Subcutaneous adipose tissue (tissue), 4 donors: ENCODE data around the gene GNG11. TPM values are rescaled to one million over a fixed set of nuclear protein-coding genes. Genes with fewer than 3 reads are reported as not detected.

Source experiments
- total RNA-seq, 4 donors: library from RNA; depleted of rRNA; stranded (reverse); fragments of >200 nt; gene quantifications; one replicate each; pipeline ENCODE4 v1.1.0, GENCODE V29; 2016
- TF ChIP-seq, protein P1 (sequence below): fragments of 450-650 bp; IDR thresholded peaks from one replicate; pipeline ENCODE4 v1.5.1; 2016; ENCODE audit warnings: low read depth, mild to moderate bottlenecking, control low read depth, antibody characterized with exemption, moderate library complexity

Gene GNG11
- total RNA-seq, 4 donors from 2014 or later: 30.8 to 62.4 (median 43.2) TPM

- TF ChIP-seq, protein P1, sequence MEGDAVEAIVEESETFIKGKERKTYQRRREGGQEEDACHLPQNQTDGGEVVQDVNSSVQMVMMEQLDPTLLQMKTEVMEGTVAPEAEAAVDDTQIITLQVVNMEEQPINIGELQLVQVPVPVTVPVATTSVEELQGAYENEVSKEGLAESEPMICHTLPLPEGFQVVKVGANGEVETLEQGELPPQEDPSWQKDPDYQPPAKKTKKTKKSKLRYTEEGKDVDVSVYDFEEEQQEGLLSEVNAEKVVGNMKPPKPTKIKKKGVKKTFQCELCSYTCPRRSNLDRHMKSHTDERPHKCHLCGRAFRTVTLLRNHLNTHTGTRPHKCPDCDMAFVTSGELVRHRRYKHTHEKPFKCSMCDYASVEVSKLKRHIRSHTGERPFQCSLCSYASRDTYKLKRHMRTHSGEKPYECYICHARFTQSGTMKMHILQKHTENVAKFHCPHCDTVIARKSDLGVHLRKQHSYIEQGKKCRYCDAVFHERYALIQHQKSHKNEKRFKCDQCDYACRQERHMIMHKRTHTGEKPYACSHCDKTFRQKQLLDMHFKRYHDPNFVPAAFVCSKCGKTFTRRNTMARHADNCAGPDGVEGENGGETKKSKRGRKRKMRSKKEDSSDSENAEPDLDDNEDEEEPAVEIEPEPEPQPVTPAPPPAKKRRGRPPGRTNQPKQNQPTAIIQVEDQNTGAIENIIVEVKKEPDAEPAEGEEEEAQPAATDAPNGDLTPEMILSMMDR: no peak
Measured at GRCh38 chr7:93944673-93945072, 23.1 kb downstream of the GNG11 start.

DNA sequence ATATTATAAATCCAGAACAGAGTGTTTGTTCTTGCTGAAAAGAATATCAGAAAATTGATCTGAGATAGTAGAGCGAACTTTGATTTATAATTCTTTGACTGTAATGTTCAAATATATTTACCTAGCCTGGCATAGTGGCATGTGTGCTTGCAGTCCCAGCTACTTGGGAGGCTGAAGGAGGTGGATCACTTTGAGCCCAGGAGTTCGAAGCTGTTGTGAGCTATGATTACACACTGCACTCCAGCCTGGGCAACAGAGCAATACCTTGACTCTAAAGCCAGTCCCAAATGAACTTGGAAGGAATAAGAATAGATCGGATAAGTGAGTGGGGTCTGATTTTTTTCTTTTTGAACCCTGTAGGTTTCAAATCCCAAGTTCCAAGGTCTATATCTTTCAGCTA, 23.5 kb downstream of the GNG11 start:
- TF ChIP-seq, protein P1: no peak

DNA sequence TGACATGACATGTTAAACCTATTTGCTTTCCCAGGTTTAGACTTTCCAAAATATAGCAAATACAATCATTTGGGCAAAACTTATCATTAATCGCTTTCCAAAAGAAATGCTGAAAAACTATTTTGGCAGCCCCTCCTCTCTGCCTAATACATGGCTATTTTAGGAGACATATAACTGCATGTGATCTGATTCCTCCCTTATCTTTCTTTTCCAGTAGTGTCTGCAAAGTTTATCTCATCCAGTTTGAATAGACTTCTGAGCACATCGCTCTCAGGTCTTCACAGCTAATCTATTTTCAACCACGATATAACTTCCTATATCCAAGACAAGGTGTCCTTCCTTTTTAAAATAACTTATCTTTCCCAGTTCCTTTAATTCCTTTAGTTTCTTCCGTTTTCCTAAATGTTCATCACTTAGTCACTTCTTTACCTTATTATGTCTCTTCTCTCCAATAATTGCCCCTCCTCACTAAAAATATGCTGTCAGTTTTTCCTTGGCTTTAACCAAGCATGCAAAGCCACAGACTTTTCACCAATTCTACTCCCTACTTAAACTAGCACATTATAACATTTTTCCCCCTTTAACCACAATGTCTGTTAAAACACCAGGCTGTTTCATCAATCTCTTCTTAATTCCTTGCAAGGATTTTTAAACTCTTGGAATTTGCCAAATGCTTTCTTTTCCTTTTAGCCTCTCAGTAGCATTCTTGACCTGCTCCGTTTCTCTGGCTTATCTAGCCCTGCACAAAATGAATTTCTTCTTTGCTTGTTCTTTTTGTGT, 24.4 kb downstream of the GNG11 start:
- TF ChIP-seq, protein P1: no peak

DNA sequence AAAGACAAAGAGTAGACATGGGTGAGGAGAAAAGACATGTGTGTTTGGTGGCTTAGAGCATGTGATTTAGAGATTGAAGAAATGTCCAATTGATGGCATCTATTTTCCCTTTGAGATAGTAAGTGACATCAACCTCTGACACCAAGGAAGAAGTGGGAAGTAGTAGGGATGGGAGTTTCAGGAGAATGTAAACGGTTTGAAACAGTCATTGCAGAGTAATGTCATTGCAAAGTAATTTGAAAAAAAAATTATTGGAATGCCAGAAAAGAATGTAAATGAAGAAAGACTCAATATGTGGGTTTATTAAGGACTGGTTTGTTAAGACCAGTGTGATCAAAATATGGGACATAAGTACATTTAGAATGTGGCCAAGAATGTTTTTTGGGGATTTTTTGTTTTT, 26.6 kb downstream of the GNG11 start:
- TF ChIP-seq, protein P1: no peak

- TF ChIP-seq, protein P1: no peak
Measured at GRCh38 chr7:93948873-93949272, 27.3 kb downstream of the GNG11 start.

DNA sequence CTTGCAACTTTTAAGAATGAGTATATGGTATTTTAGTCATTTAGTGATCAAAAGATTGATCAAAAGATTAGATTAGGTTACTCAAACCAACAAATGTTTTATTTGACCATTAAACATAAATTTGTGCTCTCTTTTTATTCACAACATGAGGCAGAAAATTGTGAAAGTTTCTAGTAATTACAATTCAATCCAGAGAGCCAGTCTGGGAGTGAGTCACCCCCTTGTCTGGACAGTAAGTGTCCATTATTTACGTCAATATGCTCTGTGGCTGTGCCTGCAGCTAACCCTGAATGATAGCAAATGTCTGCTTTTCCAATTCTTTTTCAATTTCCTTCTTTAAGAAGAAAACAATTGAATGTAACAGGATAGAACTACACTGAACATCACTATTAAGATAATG, 27.9 kb downstream of the GNG11 start:
- TF ChIP-seq, protein P1: no peak

DNA sequence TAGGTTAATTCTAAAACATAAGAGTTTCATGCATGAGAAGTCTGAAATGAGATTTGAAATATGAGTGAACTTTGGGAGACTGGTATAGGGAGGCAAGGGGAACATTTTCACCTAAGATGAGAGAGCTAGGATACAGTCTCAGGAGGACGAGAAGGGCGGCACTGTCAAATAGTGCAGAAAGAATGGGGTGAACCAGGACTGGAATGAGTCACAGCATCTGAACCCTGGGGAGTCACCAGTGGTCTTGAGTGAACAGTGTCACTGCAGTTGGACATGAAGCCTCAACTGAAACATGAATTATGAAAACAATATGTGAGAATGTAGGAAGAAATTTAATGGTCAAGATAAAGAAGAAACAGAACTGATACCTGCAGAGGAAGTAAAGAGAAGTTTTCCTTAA, 33.8 kb downstream of the GNG11 start:
- TF ChIP-seq, protein P1: no peak
